Breast epithelium (tissue), 3 donors: Measurements from ENCODE around the gene PHOSPHO1.

ENCODE experiments used
- CTCF ChIP-seq, 3 donors: fragments of 450-650 bp; IDR thresholded peaks; one replicate each; pipeline ENCODE4 v1.5.1; 2016 to 2017; ENCODE audit warnings: antibody characterized with exemption in 3 of 3, mild to moderate bottlenecking in 3 of 3, moderate library complexity in 3 of 3
- POLR2A ChIP-seq: fragments of 450-650 bp; IDR thresholded peaks from one replicate; pipeline ENCODE4 v1.6.1; 2016; ENCODE audit warnings: antibody characterized with exemption, mild to moderate bottlenecking, moderate library complexity
- POLR2AphosphoS5 ChIP-seq, 3 donors: sonication (generic); formaldehyde crosslinking; IDR thresholded peaks; one replicate each; pipeline ENCODE4 v1.6.1; 2017; ENCODE audit warnings: antibody characterized with exemption in 3 of 3

- TF ChIP-seq CTCF (IDR thresholded peaks at IDR 0.05) (no peak), POLR2A (no peak), POLR2AphosphoS5 (IDR thresholded peaks at IDR 0.05) (no peak)
These were observed 10.6 kb downstream of the PHOSPHO1 start for GRCh38 chr17:49219987-49220386.
